Measurements from ENCODE around the gene MLYCD. TPM values are rescaled to one million over a fixed set of nuclear protein-coding genes. Genes with fewer than 3 reads are reported as not detected.

Gene MLYCD
- total and polyA plus RNA-seq, 4 donors: 3.7 to 24.4 (median 7.5) TPM

- no peak overlapping the region for H3K4me3 ChIP-seq (ENCODE audit: low read depth in 1 of 3, low read length in 3 of 3)
- no peak overlapping the region for H3K9ac ChIP-seq (ENCODE audit: low read depth in 1 of 2, low read length in 2 of 2)
- WGBS: 86% methylated on average over 22 of the region's 22 CpGs
- no peak for DNase-seq (ENCODE audit: low spot score)
- no peak for TF ChIP-seq RAD21 (IDR thresholded peaks at IDR 0.05)
- no peak for TF ChIP-seq TAF1 (conservative IDR thresholded peaks at IDR 0.05)
- no peak overlapping the region for H3K27ac ChIP-seq (ENCODE audit: low read depth in 1 of 2, low read length in 2 of 2)
- H3K36me3 ChIP-seq (ENCODE audit: control insufficient read depth in 4 of 4, insufficient read depth in 3 of 4, low read depth in 1 of 4, low read length in 3 of 4): peaks cover 20 to 74% (median 60%) of the 10 kb centered on the region in 4 donors
- H3K27me3 ChIP-seq (ENCODE audit: control insufficient read depth in 4 of 4, insufficient read depth in 4 of 4, low read length in 3 of 4): no peaks in the 10 kb centered on the region
- H3K4me1 ChIP-seq (ENCODE audit: control insufficient read depth in 4 of 4, insufficient read depth in 4 of 4, low read length in 3 of 4): no peaks in the 10 kb centered on the region
- no peaks in the 10 kb centered on the region for H3K9me3 ChIP-seq (ENCODE audit: control insufficient read depth in 4 of 4, low read length in 3 of 4)
Measured at GRCh38 chr16:83963277-83964119, 64.6 kb downstream of the MLYCD start.

- WGBS: 89% methylated on average over 26 of the region's 26 CpGs
- no peaks in the 10 kb centered on the region for H3K9me3 ChIP-seq (ENCODE audit: control insufficient read depth in 4 of 4, low read length in 3 of 4)
- no peaks in the 10 kb centered on the region for H3K27me3 ChIP-seq (ENCODE audit: control insufficient read depth in 4 of 4, insufficient read depth in 4 of 4, low read length in 3 of 4)
- no peak overlapping the region for H3K9ac ChIP-seq (ENCODE audit: low read depth in 1 of 2, low read length in 2 of 2)
- no peak for TF ChIP-seq HNF4G (IDR thresholded peaks at IDR 0.05)
- TF ChIP-seq REST (IDR thresholded peaks at IDR 0.05): no peak
- no peak for TF ChIP-seq MAX (IDR thresholded peaks at IDR 0.05)
- TF ChIP-seq FOXA1 (IDR thresholded peaks at IDR 0.05): no peak
- TF ChIP-seq RXRA (IDR thresholded peaks at IDR 0.05): no peak
- H3K4me1 ChIP-seq (ENCODE audit: control insufficient read depth in 4 of 4, insufficient read depth in 4 of 4, low read length in 3 of 4): no peaks in the 10 kb centered on the region
- no peak for DNase-seq (ENCODE audit: low spot score)
- H3K27ac ChIP-seq (ENCODE audit: low read depth in 1 of 2, low read length in 2 of 2): no peak overlapping the region
- peaks cover 13 to 60% (median 46%) of the 10 kb centered on the region in 4 donors for H3K36me3 ChIP-seq (ENCODE audit: control insufficient read depth in 4 of 4, insufficient read depth in 3 of 4, low read depth in 1 of 4, low read length in 3 of 4)
- no peak overlapping the region for H3K4me3 ChIP-seq (ENCODE audit: low read depth in 1 of 3, low read length in 3 of 3)
Measured at GRCh38 chr16:83964684-83965443, 65.9 kb downstream of the MLYCD start.

- no peak overlapping the region for H3K9ac ChIP-seq (ENCODE audit: low read depth in 1 of 2, low read length in 2 of 2)
- 90% methylated on average over 36 of the region's 36 CpGs for WGBS
- H3K4me1 ChIP-seq (ENCODE audit: control insufficient read depth in 4 of 4, insufficient read depth in 4 of 4, low read length in 3 of 4): peaks cover 0 to 4% (median 0%) of the 10 kb centered on the region in 4 donors
- H3K27me3 ChIP-seq (ENCODE audit: control insufficient read depth in 4 of 4, insufficient read depth in 4 of 4, low read length in 3 of 4): no peaks in the 10 kb centered on the region
- peaks cover 10 to 53% (median 39%) of the 10 kb centered on the region in 4 donors for H3K36me3 ChIP-seq (ENCODE audit: control insufficient read depth in 4 of 4, insufficient read depth in 3 of 4, low read depth in 1 of 4, low read length in 3 of 4)
- no peak for TF ChIP-seq GABPA (IDR thresholded peaks at IDR 0.05 in 1 of 2, conservative IDR thresholded peaks at IDR 0.05 in 1 of 2)
- no peak for TF ChIP-seq SP1 (IDR thresholded peaks at IDR 0.05)
- TF ChIP-seq RAD21 (IDR thresholded peaks at IDR 0.05): no peak
- no peak for TF ChIP-seq FOXA2 (IDR thresholded peaks at IDR 0.05)
- no peak for TF ChIP-seq TAF1 (conservative IDR thresholded peaks at IDR 0.05)
- no peak for TF ChIP-seq NR2F2 (IDR thresholded peaks at IDR 0.05)
- TF ChIP-seq RXRA (IDR thresholded peaks at IDR 0.05): no peak
- H3K9me3 ChIP-seq (ENCODE audit: control insufficient read depth in 4 of 4, low read length in 3 of 4): no peaks in the 10 kb centered on the region
- H3K27ac ChIP-seq (ENCODE audit: low read depth in 1 of 2, low read length in 2 of 2): no peak overlapping the region
- no peak overlapping the region for H3K4me3 ChIP-seq (ENCODE audit: low read depth in 1 of 3, low read length in 3 of 3)
- no peak for DNase-seq (ENCODE audit: low spot score)
Measured at GRCh38 chr16:83965444-83966152, 66.7 kb downstream of the MLYCD start.

Data from liver (tissue), 9 donors.